Stomach (tissue), 4 donors: ENCODE results near the gene NR1I2.

Experiments
- EP300 ChIP-seq: sonication (generic); formaldehyde crosslinking; IDR thresholded peaks from one replicate; pipeline ENCODE4 v1.6.1; 2017; ENCODE audit warnings: antibody characterized with exemption
- TF ChIP-seq, protein P1 (sequence below), 7 experiments: fragments of 450-650 bp in 4 of 7; fragments of 200-600 bp in 3 of 7; sonication (generic) in 3 of 7; IDR thresholded peaks; one replicate each; pipeline ENCODE4 v1.5.1; 2016 to 2019; ENCODE audit warnings: antibody characterized with exemption in 7 of 7, control low read depth in 2 of 7, mild to moderate bottlenecking in 1 of 7

DNA sequence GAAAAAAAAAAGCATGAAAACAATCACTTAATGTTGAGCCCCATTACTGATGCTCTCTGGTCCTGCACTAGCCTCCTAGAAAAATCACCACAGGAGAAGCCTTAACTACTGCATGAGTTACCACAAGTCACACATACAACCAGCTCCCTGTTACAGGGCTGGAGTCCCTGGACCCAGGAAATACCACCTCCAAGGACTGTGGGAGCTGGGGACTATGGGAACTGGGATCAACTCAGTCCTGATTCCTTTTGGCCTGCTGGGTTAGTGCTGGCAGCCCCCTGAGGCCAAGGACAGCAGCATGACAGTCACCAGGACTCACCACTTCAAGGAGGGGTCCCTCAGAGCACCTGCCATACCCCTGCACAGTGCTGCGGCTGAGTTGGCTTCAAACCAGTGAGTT is 559 bp downstream of the NR1I2 start:
- no peak for TF ChIP-seq EP300
- TF ChIP-seq, protein P1, sequence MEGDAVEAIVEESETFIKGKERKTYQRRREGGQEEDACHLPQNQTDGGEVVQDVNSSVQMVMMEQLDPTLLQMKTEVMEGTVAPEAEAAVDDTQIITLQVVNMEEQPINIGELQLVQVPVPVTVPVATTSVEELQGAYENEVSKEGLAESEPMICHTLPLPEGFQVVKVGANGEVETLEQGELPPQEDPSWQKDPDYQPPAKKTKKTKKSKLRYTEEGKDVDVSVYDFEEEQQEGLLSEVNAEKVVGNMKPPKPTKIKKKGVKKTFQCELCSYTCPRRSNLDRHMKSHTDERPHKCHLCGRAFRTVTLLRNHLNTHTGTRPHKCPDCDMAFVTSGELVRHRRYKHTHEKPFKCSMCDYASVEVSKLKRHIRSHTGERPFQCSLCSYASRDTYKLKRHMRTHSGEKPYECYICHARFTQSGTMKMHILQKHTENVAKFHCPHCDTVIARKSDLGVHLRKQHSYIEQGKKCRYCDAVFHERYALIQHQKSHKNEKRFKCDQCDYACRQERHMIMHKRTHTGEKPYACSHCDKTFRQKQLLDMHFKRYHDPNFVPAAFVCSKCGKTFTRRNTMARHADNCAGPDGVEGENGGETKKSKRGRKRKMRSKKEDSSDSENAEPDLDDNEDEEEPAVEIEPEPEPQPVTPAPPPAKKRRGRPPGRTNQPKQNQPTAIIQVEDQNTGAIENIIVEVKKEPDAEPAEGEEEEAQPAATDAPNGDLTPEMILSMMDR (IDR thresholded peaks at IDR 0.05): no peak
